Left lung (tissue), 14 donors: ENCODE results near the gene NCMAP. TPM values are rescaled to one million over a fixed set of nuclear protein-coding genes. Genes with fewer than 3 reads are reported as not detected.

Source experiments
- ATAC-seq: fragments of 200-7000 bp; cut with Tn5 transposase; one replicate; pipeline ENCODE4 v1.9.1; 2020; ENCODE audit warnings: moderate library complexity
- DNase-seq, 4 donors: peaks; one replicate each; pipeline ENCODE4 v3.0.0-alpha.2; 2013 to 2020
- H3K27ac ChIP-seq, 2 donors: fragments of 200-600 bp; sonication (generic) in 1 of 2; one replicate each; pipeline versions ENCODE4 v1.5.0 to v1.8.0; 2020 to 2021
- H3K27me3 ChIP-seq, 2 donors: fragments of 200-600 bp; sonication (generic) in 1 of 2; one replicate each; pipeline versions ENCODE4 v1.5.0 to v1.8.0; 2020 to 2021
- H3K36me3 ChIP-seq, 2 donors: fragments of 200-600 bp; sonication (generic) in 1 of 2; one replicate each; pipeline versions ENCODE4 v1.5.0 to v1.8.0; 2020 to 2021
- H3K4me1 ChIP-seq, 2 donors: fragments of 200-600 bp; one replicate each; pipeline ENCODE4 v1.8.0; 2021
- H3K4me3 ChIP-seq, 2 donors: fragments of 200-600 bp; sonication (generic) in 1 of 2; one replicate each; pipeline versions ENCODE4 v1.5.0 to v1.8.0; 2020 to 2021; ENCODE audit warnings: mild to moderate bottlenecking in 1 of 2
- H3K9me3 ChIP-seq, 2 donors: fragments of 200-600 bp; sonication (generic) in 1 of 2; one replicate each; pipeline versions ENCODE4 v1.5.0 to v1.8.0; 2020 to 2021
- intact Hi-C, 2 donors: fragments of 100-400 bp; cut with DNase I; formaldehyde crosslinking; loops; one replicate each; pipeline versions ENCODE4 v1.11.2 to v1.14.2; 2022
- long read RNA-seq, 12 donors: library from polyadenylated mRNA in 2 of 12; unstranded in 2 of 12; transcript quantifications; one replicate each; pipeline ENCODE4 v2.0.0 and lab custom pipeline, GENCODE V29; 2019 to 2026
- polyA plus RNA-seq, 6 donors: library from polyadenylated mRNA; unstranded; fragments of 120-200 nt; gene quantifications; one replicate each; pipeline ENCODE4 v1.2.1, GENCODE V29; 2013; ENCODE audit not compliant: insufficient read length in 6 of 6
- total RNA-seq, 2 donors: library from RNA; stranded (reverse); fragmentation: NEBNext Ultra II Directional; extraction: Animal tissue kit (Norgen Biotek cat#: 25700); gene quantifications; one replicate each; pipeline ENCODE4 v1.2.1, GENCODE V29; 2021
- TF ChIP-seq, protein P1 (sequence below), 2 donors: fragments of 200-600 bp; sonication (generic) in 1 of 2; IDR thresholded peaks; one replicate each; pipeline versions ENCODE4 v1.5.0 to v1.8.0; 2021; ENCODE audit warnings: antibody characterized with exemption in 2 of 2
- donor health status: DM: no; HTN: yes; CAD: no.
- donor health status: DM: no; HTN: no; CAD: no.

Gene NCMAP, protein sequence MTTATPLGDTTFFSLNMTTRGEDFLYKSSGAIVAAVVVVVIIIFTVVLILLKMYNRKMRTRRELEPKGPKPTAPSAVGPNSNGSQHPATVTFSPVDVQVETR
- total RNA-seq (1 to 10 TPM; 5.4 to 7.8 TPM), polyA plus RNA-seq (1 to 10 TPM; 3.0 to 6.2 (median 4.9) TPM)
- long read RNA-seq, donor 1, partial matches to known transcripts: 0 of 4 reads
- long read RNA-seq, donor 1, other reads (novel, unspliced or antisense): 0 of 4 reads
- long read RNA-seq, donor 2, partial matches to known transcripts: 0 of 4 reads
- long read RNA-seq, donor 2, other reads (novel, unspliced or antisense): 0 of 4 reads
- long read RNA-seq, donor 3, partial matches to known transcripts: 0 of 1 reads
- long read RNA-seq, donor 3, other reads (novel, unspliced or antisense): 0 of 1 reads
- long read RNA-seq, donor 4, partial matches to known transcripts: 1 of 3 reads
- long read RNA-seq, donor 4, other reads (novel, unspliced or antisense): 1 of 3 reads
- long read RNA-seq, donor 5: 0 reads
- long read RNA-seq, donor 6, partial matches to known transcripts: 0 of 2 reads
- long read RNA-seq, donor 6, other reads (novel, unspliced or antisense): 0 of 2 reads
- long read RNA-seq, donor 7: 0 reads
- long read RNA-seq, donor 8, partial matches to known transcripts: 0 of 1 reads
- long read RNA-seq, donor 8, other reads (novel, unspliced or antisense): 0 of 1 reads
- long read RNA-seq, donor 9: 0 reads
- long read RNA-seq, donor 10, partial matches to known transcripts: 0 of 2 reads
- long read RNA-seq, donor 10, other reads (novel, unspliced or antisense): 1 of 2 reads
- long read RNA-seq, donor 11: 0 reads
- long read RNA-seq, donor 12: 0 reads

DNA sequence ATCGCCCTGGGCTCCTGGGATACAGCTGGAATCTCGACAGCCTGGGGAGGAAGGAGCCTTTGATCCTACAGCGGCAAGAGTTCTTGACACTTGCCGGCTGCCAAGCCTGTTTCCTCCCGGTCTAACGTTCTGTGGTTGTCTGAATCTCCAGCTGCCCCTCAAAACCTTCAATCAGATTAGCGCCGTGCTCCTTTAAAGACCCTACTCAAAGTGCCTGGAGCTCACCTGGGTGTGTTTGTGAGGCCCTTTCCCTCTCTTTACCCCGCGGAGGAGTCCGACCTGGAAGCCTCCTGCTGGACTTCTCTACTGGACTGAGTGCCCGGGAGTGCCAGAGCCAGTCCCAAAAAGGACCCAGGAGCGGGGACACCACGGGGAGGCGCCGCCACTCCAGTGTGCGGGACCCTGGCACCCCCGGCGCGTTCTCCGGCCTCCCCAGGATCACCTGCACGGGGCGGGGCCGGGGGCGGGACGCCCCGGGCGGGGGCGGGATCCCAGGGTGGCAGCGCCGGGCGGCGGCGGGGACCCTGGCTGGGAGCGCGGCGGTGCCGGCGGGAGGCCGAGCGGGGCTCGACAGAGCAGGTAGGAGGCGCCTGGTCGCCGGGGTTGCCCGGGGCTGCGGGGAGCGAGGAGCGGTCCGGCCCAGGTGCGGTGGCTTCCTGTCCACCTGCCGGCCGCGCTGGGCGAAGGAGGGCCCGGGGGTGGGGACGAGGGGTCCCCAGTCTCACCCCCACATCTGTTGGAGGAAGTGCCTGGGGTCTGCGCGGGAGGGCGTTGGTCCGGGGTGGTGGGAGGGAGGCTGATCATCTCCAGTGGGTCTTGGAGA, at the start of gene NCMAP:
Gene NCMAP, plus strand, starts transcription at position 497 of the 823 bp plus-strand sequence. CDS start 39,344 bp downstream, outside the sequence.
- ATAC-seq: peak; percentile 87
- Histone ChIP-seq H3K4me3 (peak within 1 kb of the TSS; percentile 21 to 30), H3K27ac (peak within 1 kb of the TSS in 1 of 2 donors; percentile 56), H3K4me1 (peaks cover 5 to 27% of the 10 kb centered on the region in 2 donors), H3K36me3 (no peaks in the 10 kb centered on the region), H3K27me3 (peaks cover 11 to 54% of the 10 kb centered on the region in 2 donors), H3K9me3 (no peaks in the 10 kb centered on the region)
- peak; percentile 20 to 88 (median 54) for DNase-seq
- intact Hi-C loops: no loop called here
- TF ChIP-seq, protein P1, sequence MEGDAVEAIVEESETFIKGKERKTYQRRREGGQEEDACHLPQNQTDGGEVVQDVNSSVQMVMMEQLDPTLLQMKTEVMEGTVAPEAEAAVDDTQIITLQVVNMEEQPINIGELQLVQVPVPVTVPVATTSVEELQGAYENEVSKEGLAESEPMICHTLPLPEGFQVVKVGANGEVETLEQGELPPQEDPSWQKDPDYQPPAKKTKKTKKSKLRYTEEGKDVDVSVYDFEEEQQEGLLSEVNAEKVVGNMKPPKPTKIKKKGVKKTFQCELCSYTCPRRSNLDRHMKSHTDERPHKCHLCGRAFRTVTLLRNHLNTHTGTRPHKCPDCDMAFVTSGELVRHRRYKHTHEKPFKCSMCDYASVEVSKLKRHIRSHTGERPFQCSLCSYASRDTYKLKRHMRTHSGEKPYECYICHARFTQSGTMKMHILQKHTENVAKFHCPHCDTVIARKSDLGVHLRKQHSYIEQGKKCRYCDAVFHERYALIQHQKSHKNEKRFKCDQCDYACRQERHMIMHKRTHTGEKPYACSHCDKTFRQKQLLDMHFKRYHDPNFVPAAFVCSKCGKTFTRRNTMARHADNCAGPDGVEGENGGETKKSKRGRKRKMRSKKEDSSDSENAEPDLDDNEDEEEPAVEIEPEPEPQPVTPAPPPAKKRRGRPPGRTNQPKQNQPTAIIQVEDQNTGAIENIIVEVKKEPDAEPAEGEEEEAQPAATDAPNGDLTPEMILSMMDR (IDR thresholded peaks at IDR 0.05): no peak

DNA sequence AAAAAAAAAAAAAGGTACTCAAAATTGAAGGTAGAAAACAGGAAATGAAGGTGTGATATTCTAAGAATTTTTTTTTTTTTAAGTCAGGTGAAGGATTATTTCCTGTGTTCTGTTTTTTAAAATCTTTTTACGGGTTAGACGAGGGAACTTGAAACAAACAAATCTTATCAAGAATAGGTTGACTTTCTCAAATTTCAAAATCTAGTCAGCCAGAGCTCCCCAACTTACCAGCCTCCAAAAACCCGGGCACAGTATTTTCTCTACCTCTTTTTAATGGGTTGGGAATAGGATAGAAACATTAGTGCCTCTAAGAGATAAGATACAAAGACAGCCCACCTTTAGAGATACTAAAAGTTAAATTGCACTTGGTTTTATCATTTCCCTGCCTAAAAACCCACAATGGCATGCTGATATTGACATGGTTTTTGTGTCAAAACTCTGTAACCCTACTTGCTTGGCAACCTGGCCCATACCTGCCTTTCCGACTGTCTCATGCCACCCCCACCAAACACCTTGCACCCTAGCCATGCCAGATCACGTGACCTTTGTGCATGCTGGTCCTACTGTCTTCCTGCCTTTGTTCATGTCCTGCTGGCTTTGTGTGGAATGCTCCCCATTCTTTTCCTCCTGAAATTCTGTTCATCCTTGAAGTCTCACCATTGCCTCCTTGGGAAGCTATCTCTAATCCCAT, 49.1 kb upstream of the NCMAP start:
- Histone ChIP-seq H3K4me3 (no peak overlapping the region), H3K9me3 (no peaks in the 10 kb centered on the region), H3K36me3 (no peaks in the 10 kb centered on the region), H3K27ac (no peak overlapping the region), H3K27me3 (peaks cover 0 to 10% of the 10 kb centered on the region in 2 donors), H3K4me1 (peaks cover 0 to 12% of the 10 kb centered on the region in 2 donors)
- TF ChIP-seq, protein P1 (IDR thresholded peaks at IDR 0.05): no peak
- DNase-seq (no peak), ATAC-seq (no peak)
- intact Hi-C loops: no loop called here

DNA sequence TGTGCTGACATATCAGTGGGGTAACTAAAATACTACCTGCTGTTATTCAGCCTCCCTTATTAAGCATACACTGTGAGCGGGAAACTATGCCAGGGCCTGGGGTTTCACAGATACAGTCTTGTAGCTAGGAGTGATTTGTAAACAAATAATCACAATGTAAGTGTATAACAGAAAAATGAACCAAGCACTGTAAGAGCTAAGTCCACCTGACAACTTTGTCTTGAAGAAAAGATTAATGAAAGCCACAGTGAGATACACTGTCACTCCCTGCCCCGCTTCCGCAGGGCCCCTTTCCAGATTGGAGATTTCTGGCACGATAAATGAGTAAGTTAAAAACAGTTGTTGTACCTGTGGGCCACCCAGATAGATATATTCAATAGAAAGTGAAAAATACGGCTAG, 48.5 kb upstream of the NCMAP start:
- peaks cover 0 to 10% of the 10 kb centered on the region in 2 donors for H3K27me3 ChIP-seq
- intact Hi-C loops: no loop called here
- DNase-seq (no peak), ATAC-seq (no peak)
- peaks cover 0 to 11% of the 10 kb centered on the region in 2 donors for H3K4me1 ChIP-seq
- no peak overlapping the region for H3K4me3 ChIP-seq
- no peak overlapping the region for H3K27ac ChIP-seq
- no peaks in the 10 kb centered on the region for H3K9me3 ChIP-seq
- no peaks in the 10 kb centered on the region for H3K36me3 ChIP-seq
- TF ChIP-seq, protein P1 (IDR thresholded peaks at IDR 0.05): no peak

DNA sequence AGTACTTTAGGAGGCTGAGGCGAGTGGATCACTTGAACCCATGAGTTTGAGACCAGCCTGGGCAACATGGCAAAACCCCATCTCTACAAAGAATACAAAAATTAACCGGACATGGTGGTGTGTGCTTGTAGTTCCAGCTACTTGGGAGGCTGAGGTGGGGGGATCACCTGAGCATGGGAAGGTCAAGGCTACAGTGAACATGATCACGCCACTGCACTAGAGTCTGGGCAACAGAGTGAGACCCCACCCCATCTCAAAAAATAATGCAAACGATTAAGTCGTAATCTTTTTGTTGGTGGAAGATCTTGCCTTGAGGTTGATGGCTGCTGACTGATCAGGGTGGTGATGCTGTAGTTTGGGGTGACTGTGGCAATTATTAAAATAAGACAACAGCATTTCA, 47.0 kb upstream of the NCMAP start:
- no peak for DNase-seq
- Histone ChIP-seq H3K4me3 (no peak overlapping the region), H3K27ac (no peak overlapping the region), H3K36me3 (no peaks in the 10 kb centered on the region), H3K9me3 (no peaks in the 10 kb centered on the region), H3K27me3 (no peaks in the 10 kb centered on the region), H3K4me1 (peaks cover 0 to 3% of the 10 kb centered on the region in 2 donors)
- no peak for ATAC-seq
- TF ChIP-seq, protein P1 (IDR thresholded peaks at IDR 0.05): no peak
- intact Hi-C loops: no loop called here
